Right atrium auricular region (tissue), 2 donors: ENCODE data around the gene PDZRN3. TPM values are rescaled to one million over a fixed set of nuclear protein-coding genes. Genes with fewer than 3 reads are reported as not detected.

Experiments used
- DNase-seq: peaks from one replicate; pipeline ENCODE4 v3.0.0-alpha.2; 2019; ENCODE audit warnings: low spot score
- H3K27ac ChIP-seq, 2 donors: fragments of 200-600 bp; sonication (generic); 1 replicate in 1 of 2; 2 replicates in 1 of 2; pipeline ENCODE4 v1.5.1; 2016 to 2019
- H3K27me3 ChIP-seq, 2 donors: fragments of 200-600 bp; sonication (generic); one replicate each; pipeline versions ENCODE4 v1.5.1 to v1.6.0; 2017 to 2019
- H3K36me3 ChIP-seq: fragments of 200-600 bp; sonication (generic); one replicate; pipeline ENCODE4 v1.5.1; 2016
- H3K4me1 ChIP-seq, 2 donors: fragments of 200-600 bp; sonication (generic); one replicate each; pipeline versions ENCODE4 v1.5.1 to v1.6.0; 2017 to 2019
- H3K4me3 ChIP-seq, 2 donors: fragments of 200-600 bp; sonication (generic); 1 replicate in 1 of 2; 2 replicates in 1 of 2; pipeline ENCODE4 v1.5.1; 2017 to 2019; ENCODE audit warnings: mild to moderate bottlenecking in 1 of 2, moderate library complexity in 1 of 2
- H3K9me3 ChIP-seq, 2 donors: fragments of 200-600 bp; sonication (generic); one replicate each; pipeline ENCODE4 v1.5.1; 2019
- CTCF ChIP-seq, 2 donors: fragments of 200-600 bp; sonication (generic); IDR thresholded peaks; one replicate each; pipeline ENCODE4 v1.5.1; 2019; ENCODE audit warnings: antibody characterized with exemption in 2 of 2
- total RNA-seq, 2 donors: library from RNA; depleted of rRNA; stranded (reverse); fragments of >200 nt; gene quantifications; one replicate each; pipeline ENCODE4 v1.1.0, GENCODE V29; 2016

Gene PDZRN3
- total RNA-seq, 2 donors from 2014 or later: 66.8 to 87.4 TPM

GRCh38 chr3:73548436-73548835 lies 76.3 kb downstream of the PDZRN3 start:
- H3K27me3 ChIP-seq: no peaks in the 10 kb centered on the region
- H3K4me1 ChIP-seq: peaks cover 0 to 29% of the 10 kb centered on the region in 2 donors
- peak overlapping the region; percentile 48 to 57 for H3K27ac ChIP-seq

DNA sequence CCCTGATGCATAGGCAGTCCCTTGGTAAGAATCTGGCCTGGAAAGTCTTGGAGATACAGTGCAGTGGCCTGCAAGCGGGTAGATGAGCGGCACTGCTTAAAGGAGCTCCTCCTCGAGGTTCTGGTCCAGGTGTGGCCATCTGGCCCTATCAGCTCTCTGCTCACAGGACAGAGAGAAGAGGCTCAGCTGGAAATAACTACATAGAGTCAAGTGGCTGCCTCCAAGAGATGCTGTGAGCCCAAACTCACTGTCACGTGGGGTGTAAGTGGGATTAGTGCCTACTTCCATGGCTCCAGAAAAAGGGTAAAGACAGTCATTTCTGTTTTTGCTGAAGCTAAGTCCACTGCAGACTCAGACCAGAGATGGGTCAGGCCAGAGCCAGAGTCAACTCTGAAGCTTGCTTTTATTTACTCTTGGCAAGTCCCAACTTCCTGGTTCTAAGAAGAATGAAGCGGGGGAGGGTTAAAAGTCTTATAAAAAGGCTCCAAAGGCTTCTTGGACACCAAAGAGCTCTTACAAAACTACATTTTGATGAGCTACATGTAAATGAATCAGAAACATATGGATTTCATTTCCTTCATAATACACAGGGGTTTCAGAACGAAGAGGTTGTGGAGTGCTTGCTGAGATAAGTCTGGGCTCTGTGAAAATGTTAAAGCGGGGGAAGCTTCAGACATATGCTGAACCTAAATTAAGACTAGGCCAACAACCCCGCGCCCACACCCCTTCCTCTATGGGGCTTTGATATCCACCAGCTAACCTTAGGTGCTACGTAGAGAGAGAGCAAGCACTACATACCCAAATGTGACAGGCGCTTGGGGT lies 77.1 kb downstream of the PDZRN3 start:
- peaks cover 0 to 35% of the 10 kb centered on the region in 2 donors for H3K4me1 ChIP-seq
- no peaks in the 10 kb centered on the region for H3K36me3 ChIP-seq
- no peak for TF ChIP-seq CTCF (IDR thresholded peaks at IDR 0.05)

More at GRCh38 chr3:73548436-73548835, 76.3 kb downstream of the PDZRN3 start:
- H3K9me3 ChIP-seq: no peaks in the 10 kb centered on the region
- no peak for TF ChIP-seq CTCF (IDR thresholded peaks at IDR 0.05)
- H3K4me3 ChIP-seq: no peak overlapping the region
- no peaks in the 10 kb centered on the region for H3K36me3 ChIP-seq
- no peak for DNase-seq

GRCh38 chr3:73546961-73547360 lies 77.8 kb downstream of the PDZRN3 start:
- Histone ChIP-seq H3K9me3 (no peaks in the 10 kb centered on the region), H3K4me3 (no peak overlapping the region), H3K36me3 (no peaks in the 10 kb centered on the region), H3K27me3 (no peaks in the 10 kb centered on the region), H3K27ac (peak overlapping the region; percentile 48 to 57), H3K4me1 (peaks cover 0 to 41% of the 10 kb centered on the region in 2 donors)
- TF ChIP-seq CTCF (IDR thresholded peaks at IDR 0.05): no peak
- DNase-seq: no peak

More for the DNA sequence above, 77.1 kb downstream of the PDZRN3 start:
- Histone ChIP-seq H3K4me3 (no peak overlapping the region), H3K27me3 (no peaks in the 10 kb centered on the region), H3K27ac (peak overlapping the region; percentile 48 to 57), H3K9me3 (no peaks in the 10 kb centered on the region)
- DNase-seq: no peak

- no peaks in the 10 kb centered on the region for H3K36me3 ChIP-seq
- no peaks in the 10 kb centered on the region for H3K27me3 ChIP-seq
- no peak for TF ChIP-seq CTCF (IDR thresholded peaks at IDR 0.05)
- no peak for DNase-seq
- no peak overlapping the region for H3K4me3 ChIP-seq
- H3K9me3 ChIP-seq: no peaks in the 10 kb centered on the region
- no peak overlapping the region for H3K27ac ChIP-seq
- peaks cover 0 to 37% of the 10 kb centered on the region in 2 donors for H3K4me1 ChIP-seq
Measured at GRCh38 chr3:73543412-73543811, 81.3 kb downstream of the PDZRN3 start.

GRCh38 chr3:73542136-73542535 lies 82.6 kb downstream of the PDZRN3 start:
- H3K4me1 ChIP-seq: peaks cover 0 to 25% of the 10 kb centered on the region in 2 donors
- DNase-seq: no peak
- no peak overlapping the region for H3K4me3 ChIP-seq
- H3K27me3 ChIP-seq: no peaks in the 10 kb centered on the region
- H3K27ac ChIP-seq: no peak overlapping the region
- TF ChIP-seq CTCF (IDR thresholded peaks at IDR 0.05): no peak
- H3K36me3 ChIP-seq: no peaks in the 10 kb centered on the region
- H3K9me3 ChIP-seq: no peaks in the 10 kb centered on the region
